Activated gamma-delta T cell treated with Interleukin-2 at 50 U/mL for 16 hours (primary cell): ENCODE data around the gene DUSP28.

ENCODE experiments used
- DNase-seq: peaks from one replicate; pipeline ENCODE4 v3.0.0-alpha.2; 2020

The DUSP28 gene

GRCh38 chr2:240602266-240603050 is 42.3 kb downstream of the DUSP28 start:
- no peak for DNase-seq

- DNase-seq, result no peak
Observed at GRCh38 chr2:240603081-240603835, 43.1 kb downstream of the DUSP28 start.

- no peak for DNase-seq
Observed at GRCh38 chr2:240603846-240604245, 43.7 kb downstream of the DUSP28 start.

- DNase-seq, result no peak
Observed at GRCh38 chr2:240604291-240604938, 44.3 kb downstream of the DUSP28 start.

- DNase-seq, result no peak
Observed at GRCh38 chr2:240604939-240605716, 45.0 kb downstream of the DUSP28 start.

GRCh38 chr2:240605867-240606743 is 45.9 kb downstream of the DUSP28 start:
- DNase-seq, result peak; percentile 2

- no peak for DNase-seq
Observed at GRCh38 chr2:240611601-240612210, 51.5 kb downstream of the DUSP28 start.
